ENCODE data around the gene HOXA11. TPM values are rescaled to one million over a fixed set of nuclear protein-coding genes. Genes with fewer than 3 reads are reported as not detected.

Gene HOXA11
- total RNA-seq, 2 experiments from 2014 or later: 0.10 TPM; not detected in 1

- Mint-ChIP-seq H3K27ac (no peak overlapping the region), H3K4me3 (no peak overlapping the region), H3K9me3 (no peaks in the 10 kb centered on the region), H3K4me1 (peaks cover 11% of the 10 kb centered on the region), H3K27me3 (peaks cover 97% of the 10 kb centered on the region), H3K36me3 (no peaks in the 10 kb centered on the region)
- no peak for DNase-seq
Observed at GRCh38 chr7:27211764-27212204, 26.8 kb upstream of the HOXA11 start.

- no peak for DNase-seq
- Mint-ChIP-seq H3K36me3 (no peaks in the 10 kb centered on the region), H3K9me3 (no peaks in the 10 kb centered on the region), H3K27ac (no peak overlapping the region), H3K4me1 (peaks cover 12% of the 10 kb centered on the region), H3K4me3 (no peak overlapping the region), H3K27me3 (peaks cover 99% of the 10 kb centered on the region)
Observed at GRCh38 chr7:27211084-27211446, 26.0 kb upstream of the HOXA11 start.

- Mint-ChIP-seq H3K4me1 (peaks cover 15% of the 10 kb centered on the region), H3K27ac (no peak overlapping the region), H3K36me3 (peaks cover 3% of the 10 kb centered on the region), H3K27me3 (peaks cover 99% of the 10 kb centered on the region), H3K4me3 (peak overlapping the region; percentile 54), H3K9me3 (no peaks in the 10 kb centered on the region)
- no peak for DNase-seq
Observed at GRCh38 chr7:27210441-27211083, 25.5 kb upstream of the HOXA11 start.

GRCh38 chr7:27209933-27210440 lies 25.0 kb upstream of the HOXA11 start:
- Mint-ChIP-seq H3K4me3 (no peak overlapping the region), H3K27ac (no peak overlapping the region), H3K9me3 (no peaks in the 10 kb centered on the region), H3K36me3 (peaks cover 3% of the 10 kb centered on the region), H3K27me3 (peaks cover 100% of the 10 kb centered on the region), H3K4me1 (peaks cover 17% of the 10 kb centered on the region)
- no peak for DNase-seq

GRCh38 chr7:27208998-27209397 lies 24.0 kb upstream of the HOXA11 start:
- DNase-seq: no peak
- Mint-ChIP-seq H3K9me3 (no peaks in the 10 kb centered on the region), H3K36me3 (peaks cover 3% of the 10 kb centered on the region), H3K4me1 (peaks cover 21% of the 10 kb centered on the region), H3K27me3 (peaks cover 100% of the 10 kb centered on the region), H3K4me3 (no peak overlapping the region), H3K27ac (no peak overlapping the region)

GRCh38 chr7:27207348-27207985 lies 22.4 kb upstream of the HOXA11 start:
- H3K9me3 Mint-ChIP-seq: no peaks in the 10 kb centered on the region
- peaks cover 100% of the 10 kb centered on the region for H3K27me3 Mint-ChIP-seq
- H3K4me1 Mint-ChIP-seq: peaks cover 18% of the 10 kb centered on the region
- DNase-seq: no peak
- no peak overlapping the region for H3K27ac Mint-ChIP-seq
- H3K36me3 Mint-ChIP-seq: peaks cover 3% of the 10 kb centered on the region
- H3K4me3 Mint-ChIP-seq: no peak overlapping the region

- no peak for DNase-seq
- Mint-ChIP-seq H3K27me3 (peaks cover 100% of the 10 kb centered on the region), H3K4me3 (no peak overlapping the region), H3K27ac (no peak overlapping the region), H3K9me3 (no peaks in the 10 kb centered on the region), H3K36me3 (peaks cover 3% of the 10 kb centered on the region), H3K4me1 (peaks cover 31% of the 10 kb centered on the region)
Observed at GRCh38 chr7:27205325-27206280, 20.6 kb upstream of the HOXA11 start.

- H3K9me3 Mint-ChIP-seq: no peaks in the 10 kb centered on the region
- DNase-seq: no peak
- peaks cover 3% of the 10 kb centered on the region for H3K36me3 Mint-ChIP-seq
- H3K27me3 Mint-ChIP-seq: peaks cover 99% of the 10 kb centered on the region
- H3K4me3 Mint-ChIP-seq: no peak overlapping the region
- H3K27ac Mint-ChIP-seq: no peak overlapping the region
- peaks cover 29% of the 10 kb centered on the region for H3K4me1 Mint-ChIP-seq
Observed at GRCh38 chr7:27204851-27205322, 19.9 kb upstream of the HOXA11 start.

- Mint-ChIP-seq H3K27ac (no peak overlapping the region), H3K9me3 (no peaks in the 10 kb centered on the region), H3K36me3 (peaks cover 3% of the 10 kb centered on the region), H3K27me3 (peaks cover 94% of the 10 kb centered on the region), H3K4me3 (no peak overlapping the region), H3K4me1 (peaks cover 29% of the 10 kb centered on the region)
- no peak for DNase-seq
Observed at GRCh38 chr7:27203964-27204594, 19.0 kb upstream of the HOXA11 start.

GRCh38 chr7:27203365-27203953 lies 18.4 kb upstream of the HOXA11 start:
- DNase-seq: no peak
- Mint-ChIP-seq H3K36me3 (peaks cover 3% of the 10 kb centered on the region), H3K27me3 (peaks cover 94% of the 10 kb centered on the region), H3K27ac (no peak overlapping the region), H3K4me1 (peaks cover 29% of the 10 kb centered on the region), H3K9me3 (no peaks in the 10 kb centered on the region), H3K4me3 (no peak overlapping the region)

GRCh38 chr7:27202862-27203134 lies 17.8 kb upstream of the HOXA11 start:
- Mint-ChIP-seq H3K9me3 (no peaks in the 10 kb centered on the region), H3K27me3 (peaks cover 94% of the 10 kb centered on the region), H3K27ac (no peak overlapping the region), H3K4me1 (peaks cover 33% of the 10 kb centered on the region), H3K4me3 (no peak overlapping the region), H3K36me3 (peaks cover 3% of the 10 kb centered on the region)
- DNase-seq: no peak

GRCh38 chr7:27202018-27202861 lies 17.2 kb upstream of the HOXA11 start:
- Mint-ChIP-seq H3K9me3 (no peaks in the 10 kb centered on the region), H3K27ac (no peak overlapping the region), H3K36me3 (peaks cover 3% of the 10 kb centered on the region), H3K4me3 (no peak overlapping the region), H3K4me1 (peaks cover 33% of the 10 kb centered on the region), H3K27me3 (peaks cover 94% of the 10 kb centered on the region)
- no peak for DNase-seq

GRCh38 chr7:27201580-27202017 lies 16.6 kb upstream of the HOXA11 start:
- Mint-ChIP-seq H3K9me3 (no peaks in the 10 kb centered on the region), H3K27me3 (peaks cover 94% of the 10 kb centered on the region), H3K36me3 (peaks cover 3% of the 10 kb centered on the region), H3K4me1 (peaks cover 33% of the 10 kb centered on the region), H3K4me3 (no peak overlapping the region), H3K27ac (no peak overlapping the region)
- DNase-seq: no peak
